ENCODE measurements around the gene STAT6. TPM values are rescaled to one million over a fixed set of nuclear protein-coding genes. Genes with fewer than 3 reads are reported as not detected.

STAT6 gene
- total RNA-seq, 1 experiment from 2014 or later, result 125 TPM

DNA sequence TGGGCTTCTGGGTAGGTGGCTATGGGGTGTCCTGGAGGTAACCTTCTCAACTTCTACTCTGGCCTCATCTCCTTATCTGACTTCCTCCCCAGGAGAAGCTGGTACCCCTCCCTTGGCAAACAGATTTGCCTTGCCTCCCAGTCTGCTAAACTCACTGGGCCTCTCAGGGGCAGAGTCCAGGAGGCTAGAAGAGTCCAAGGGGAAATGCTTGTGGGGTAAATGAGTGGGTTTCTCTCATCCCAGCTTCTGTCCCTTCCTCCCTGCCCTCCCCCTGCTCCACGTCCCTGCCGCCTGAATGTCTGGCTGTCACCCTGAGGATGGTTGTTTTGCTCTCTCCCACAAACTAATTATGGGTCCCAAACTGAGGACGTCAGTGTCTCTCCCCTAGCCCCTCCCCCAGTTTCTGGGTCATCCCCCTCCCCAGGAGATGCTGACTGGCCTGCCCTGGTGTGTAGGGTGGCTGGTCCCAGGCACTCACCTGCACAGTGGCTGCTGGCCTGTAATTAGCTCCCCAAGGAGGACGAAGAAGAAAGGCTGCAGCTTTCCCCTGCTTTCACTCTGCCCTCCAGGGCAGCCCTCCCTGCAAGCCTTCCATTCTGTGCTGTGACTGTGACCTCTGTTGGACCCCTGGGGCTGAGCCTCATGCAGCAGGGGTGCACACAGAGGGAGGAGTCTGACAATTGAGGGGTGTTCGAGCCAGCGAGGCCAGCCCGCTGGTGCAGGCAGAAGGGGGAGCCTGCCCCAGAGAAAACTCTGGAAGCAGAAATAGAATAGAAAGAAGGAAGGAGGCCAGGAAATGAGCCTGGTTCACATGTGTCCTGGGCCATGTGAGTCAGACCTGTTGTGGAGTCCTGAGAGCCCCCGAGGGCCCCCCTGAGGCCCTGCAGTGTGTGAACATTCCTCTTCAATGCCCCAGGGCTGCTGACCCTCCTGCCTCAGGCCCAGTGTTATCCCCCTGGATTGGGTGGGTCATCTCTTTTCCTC is 36.1 kb upstream of the STAT6 start, which contains the start of gene LRP1-AS:
Gene LRP1-AS (minus strand): TSS at position 659 of the 984 bp plus-strand sequence.
- DNase-seq (ENCODE audit: low spot score), result peak; percentile 51

GRCh38 chr12:57146092-57146491 is 34.9 kb upstream of the STAT6 start:
- DNase-seq (ENCODE audit: low spot score), result no peak

- DNase-seq (ENCODE audit: low spot score), result no peak
Observed at GRCh38 chr12:57145460-57146059, 34.4 kb upstream of the STAT6 start.

GRCh38 chr12:57143454-57143853 is 32.3 kb upstream of the STAT6 start:
- DNase-seq (ENCODE audit: low spot score), result no peak

GRCh38 chr12:57142727-57143126 is 31.6 kb upstream of the STAT6 start:
- DNase-seq (ENCODE audit: low spot score), result no peak

DNA sequence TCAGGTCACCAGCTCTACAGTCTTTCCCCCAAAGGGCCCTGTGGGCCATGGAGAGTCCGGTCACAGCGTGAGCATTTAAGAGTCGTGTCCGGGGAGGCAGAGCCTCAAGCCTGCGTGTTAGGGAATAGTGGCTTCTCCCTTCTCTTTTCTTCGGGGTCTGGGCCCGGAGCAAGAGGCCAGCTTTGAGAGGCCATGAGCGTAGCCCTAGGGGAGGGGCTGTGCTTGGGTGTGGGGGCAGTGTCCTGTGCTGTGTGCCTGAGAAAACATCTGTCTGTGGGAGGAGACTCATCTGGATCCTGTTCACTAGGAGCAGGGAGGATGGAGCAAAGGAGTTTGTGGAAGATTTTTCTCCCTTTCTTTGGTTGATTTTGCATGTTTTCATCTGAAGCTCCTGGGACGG is 31.0 kb upstream of the STAT6 start:
- DNase-seq (ENCODE audit: low spot score), result no peak

GRCh38 chr12:57141249-57141648 is 30.1 kb upstream of the STAT6 start:
- DNase-seq (ENCODE audit: low spot score), result no peak

DNA sequence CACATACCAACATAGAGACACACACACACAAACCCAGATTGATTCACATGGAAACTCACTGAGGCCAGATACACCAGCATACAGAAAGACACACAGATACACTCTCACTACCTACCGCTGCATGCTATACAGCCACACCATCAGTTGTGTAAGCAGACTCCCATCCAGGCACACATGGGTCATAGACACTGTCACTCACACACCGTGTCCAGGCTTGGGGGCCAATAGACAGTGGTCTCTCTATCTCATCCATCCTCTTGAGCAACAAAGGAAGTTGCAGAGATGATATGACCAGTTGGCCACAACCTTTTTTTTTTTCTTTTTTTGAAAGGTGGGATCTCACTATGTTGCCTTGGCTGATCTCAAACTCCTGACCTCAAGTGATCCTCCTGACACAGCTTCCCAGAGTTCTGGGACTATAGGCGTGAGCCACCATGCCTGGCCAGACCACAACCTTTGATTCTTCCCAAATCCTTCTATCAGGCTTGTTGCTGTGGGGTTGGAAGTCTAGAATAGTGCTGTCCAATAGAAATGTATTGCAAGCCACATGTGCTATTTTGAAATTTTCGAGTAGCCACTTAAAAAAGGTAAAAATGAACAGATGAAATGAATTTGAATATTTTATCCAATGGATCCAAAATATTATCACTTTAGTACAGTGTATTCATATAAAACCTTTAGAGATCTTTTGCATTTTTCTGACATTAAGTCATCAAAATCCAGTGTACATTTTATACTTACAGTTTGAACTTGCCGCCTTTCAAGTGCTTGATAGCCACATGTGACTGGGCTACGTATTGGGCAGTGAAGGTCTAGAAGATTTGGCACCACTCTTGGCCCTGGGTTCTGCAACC is 28.9 kb upstream of the STAT6 start:
- DNase-seq (ENCODE audit: low spot score), result no peak

DNA sequence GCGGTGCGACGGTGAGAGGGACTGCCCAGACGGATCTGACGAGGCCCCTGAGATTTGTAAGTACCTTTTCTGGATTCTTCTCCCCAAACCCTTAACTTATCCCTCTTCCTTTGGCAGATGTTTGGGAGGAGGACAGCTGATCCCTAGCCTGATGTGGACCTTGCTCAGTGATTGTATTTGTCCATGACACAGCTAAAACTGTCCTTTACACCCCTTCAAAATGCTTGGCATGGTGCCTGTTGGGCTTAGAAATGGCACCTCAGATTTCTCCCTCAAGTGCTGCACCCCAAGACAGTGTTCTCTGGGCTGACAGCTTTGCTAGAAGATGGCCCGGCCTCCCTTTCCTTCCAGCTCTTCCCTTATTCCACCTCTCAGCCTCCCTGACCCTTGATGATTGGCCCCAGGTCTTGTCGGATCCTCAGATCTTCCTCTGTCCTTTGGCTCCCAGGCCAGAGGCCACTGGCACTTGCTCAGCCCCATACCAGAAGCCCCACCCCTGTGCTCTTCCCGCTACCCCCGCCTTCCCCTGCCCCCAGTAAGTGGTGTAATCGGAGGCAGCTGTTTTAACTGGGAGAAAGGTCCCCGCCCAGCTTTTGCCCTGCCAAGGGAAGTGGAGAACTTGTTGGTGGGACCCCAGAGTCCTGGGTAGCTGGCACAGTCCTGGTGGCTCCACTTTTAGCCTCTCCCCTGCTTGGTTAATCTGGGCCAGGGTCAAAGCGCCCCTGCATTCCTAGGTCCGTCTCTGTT is 27.5 kb upstream of the STAT6 start:
- DNase-seq (ENCODE audit: low spot score), result peak; percentile 28

- DNase-seq (ENCODE audit: low spot score), result no peak
Observed at GRCh38 chr12:57135527-57136326, 24.6 kb upstream of the STAT6 start.

- DNase-seq (ENCODE audit: low spot score), result no peak
Observed at GRCh38 chr12:57134949-57135348, 23.8 kb upstream of the STAT6 start.

DNA sequence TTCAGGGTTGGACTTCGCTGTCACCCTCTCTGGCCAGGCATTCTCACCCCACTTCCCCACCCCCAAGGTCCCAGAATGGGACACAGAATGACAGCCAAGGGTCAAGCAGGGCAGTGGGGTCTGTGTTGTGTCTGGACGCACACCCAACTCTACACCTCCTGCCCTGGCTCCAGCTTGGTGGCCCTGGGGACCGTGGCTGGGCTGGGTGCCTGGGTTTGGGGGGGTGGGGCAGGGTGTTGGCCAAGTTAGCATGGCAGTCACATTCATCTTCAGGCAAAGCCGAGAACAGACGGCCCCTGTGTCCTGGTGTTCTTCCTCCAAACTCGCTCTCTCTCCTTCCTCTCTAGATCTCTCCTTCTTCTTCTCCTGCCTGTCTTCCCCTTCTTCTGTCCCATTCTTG is 22.8 kb upstream of the STAT6 start:
- DNase-seq (ENCODE audit: low spot score), result no peak

- DNase-seq (ENCODE audit: low spot score), result no peak
Observed at GRCh38 chr12:57133013-57133569, 21.9 kb upstream of the STAT6 start.

- DNase-seq (ENCODE audit: low spot score), result no peak
Observed at GRCh38 chr12:57131896-57132744, 21.0 kb upstream of the STAT6 start.

GRCh38 chr12:57130941-57131340 is 19.8 kb upstream of the STAT6 start:
- no peak for DNase-seq (ENCODE audit: low spot score)

DNA sequence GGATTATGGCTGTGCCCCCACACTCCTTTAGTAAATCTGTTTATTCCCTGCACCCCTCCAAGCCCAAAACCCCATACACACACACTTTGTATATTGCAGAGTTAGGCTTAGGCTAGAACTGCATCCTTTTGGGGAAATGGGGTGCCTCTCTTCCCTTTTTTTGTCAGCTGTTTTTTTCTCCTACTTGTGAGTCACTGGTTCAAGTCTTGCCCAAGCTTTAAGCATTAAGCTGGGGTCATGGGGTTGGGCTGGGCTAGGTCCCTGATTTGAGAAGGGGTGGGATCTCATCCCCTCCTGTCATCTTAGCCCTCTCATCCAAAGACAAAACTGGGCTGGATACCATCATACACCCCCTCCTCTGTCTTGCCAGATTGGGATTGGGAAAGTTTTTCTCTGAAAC is 18.7 kb upstream of the STAT6 start:
- no peak for DNase-seq (ENCODE audit: low spot score)

DNA sequence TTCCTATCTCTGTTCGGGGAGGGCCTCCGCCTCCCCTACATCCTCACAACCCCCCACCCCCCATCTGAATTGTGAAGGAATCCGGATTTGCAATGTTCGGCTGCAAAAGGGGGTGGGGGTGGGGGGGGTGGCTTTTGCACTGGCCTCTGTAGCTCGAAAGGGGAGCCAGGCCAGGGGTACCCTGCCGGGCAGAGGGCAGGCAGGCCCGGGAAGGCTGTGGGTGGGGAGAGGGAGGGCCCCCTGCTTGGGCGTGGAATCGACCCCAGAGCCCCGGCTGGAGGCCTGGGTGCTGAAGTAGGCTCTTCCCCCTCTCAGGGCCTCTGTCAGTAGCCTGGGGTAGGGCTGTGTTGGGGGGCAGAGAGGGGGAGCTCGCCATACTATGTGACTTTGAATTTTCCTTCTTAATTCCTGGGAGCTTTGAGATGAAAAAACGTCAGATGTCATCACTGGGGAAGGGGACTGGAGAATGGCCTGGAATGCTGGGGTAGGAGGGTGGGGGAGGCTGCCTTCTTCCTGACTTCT is 18.2 kb upstream of the STAT6 start:
- no peak for DNase-seq (ENCODE audit: low spot score)

GRCh38 chr12:57128519-57129247 is 17.5 kb upstream of the STAT6 start:
- DNase-seq (ENCODE audit: low spot score), result no peak
